Endothelial cell of hepatic sinusoid (primary cell): Measurements from ENCODE around the gene LSM7.

ENCODE experiments used
- in situ Hi-C: cut with HindIII; loops from 2 replicates; pipeline ENCODE4 v1.10.0; 2017; ENCODE audit warnings: low sequenced_read_pairs

The LSM7 gene

DNA sequence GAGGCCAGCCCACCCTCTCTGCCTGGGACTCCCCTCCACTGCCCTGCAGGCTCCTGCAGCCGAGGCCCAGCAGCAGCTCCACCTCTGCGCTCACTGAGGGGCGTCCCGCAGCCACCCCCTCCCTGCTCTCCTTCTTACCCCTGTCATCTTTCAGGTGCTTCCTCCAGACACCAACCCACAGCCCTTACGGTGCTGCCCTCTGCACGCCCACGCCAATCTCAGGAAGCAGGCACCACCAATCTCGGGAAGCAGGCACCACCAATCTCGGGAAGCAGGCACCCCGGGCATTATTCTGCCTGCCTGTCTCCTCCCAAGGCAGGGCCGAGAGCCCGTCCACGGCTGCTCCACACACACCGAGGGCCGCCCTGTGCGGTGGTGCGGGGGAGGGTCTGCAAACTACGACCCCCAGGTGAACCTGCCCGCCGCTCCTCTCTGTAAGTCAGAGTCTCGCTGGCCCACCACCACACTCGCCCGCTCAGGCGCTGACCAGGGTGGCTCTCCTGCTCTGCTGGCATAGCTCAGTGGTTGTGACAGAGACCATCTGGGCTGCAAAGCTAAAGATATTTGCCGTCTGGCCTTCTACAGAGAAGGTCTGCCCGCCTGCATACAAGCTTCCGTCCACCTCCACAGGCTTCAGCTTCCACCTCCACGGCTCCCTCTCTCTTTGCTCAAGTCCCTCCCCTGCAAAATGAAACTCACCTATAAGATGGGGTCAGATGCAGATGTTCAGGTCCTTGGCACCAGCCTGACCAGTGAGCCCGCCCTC is 2.9 kb downstream of the LSM7 start:
- in situ Hi-C loops, result loop anchor here (5.0 kb wide), 4 partner anchors 53 to 113 kb away; partner anchors contain the start of gene AMH

- in situ Hi-C loops, result no loop called here
These were observed 4.0 kb downstream of the LSM7 start for GRCh38 chr19:2324220-2324948.

DNA sequence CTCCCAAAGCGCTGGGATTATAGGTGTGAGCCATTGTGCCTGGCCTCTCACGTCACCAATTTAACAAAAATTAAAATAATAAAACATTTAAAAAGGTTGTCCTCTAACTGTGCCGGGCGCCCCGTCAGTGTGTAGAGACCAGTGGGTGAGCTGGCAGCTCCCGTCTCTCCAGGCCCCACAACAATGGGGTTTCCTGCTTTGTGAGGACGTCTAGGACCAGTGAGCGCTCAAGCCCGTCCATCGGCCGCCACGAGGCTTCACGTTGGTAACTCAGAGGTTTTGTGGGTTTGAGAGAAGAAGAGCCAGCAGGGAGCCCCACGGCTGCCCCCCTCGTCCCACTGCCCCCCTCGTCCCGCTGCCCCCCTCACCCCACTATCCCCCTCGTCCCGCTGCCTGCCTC is 4.7 kb downstream of the LSM7 start:
- in situ Hi-C loops, result no loop called here

GRCh38 chr19:2321565-2322283 is 6.7 kb downstream of the LSM7 start:
- in situ Hi-C loops, result no loop called here

- in situ Hi-C loops, result no loop called here
These were observed 7.4 kb downstream of the LSM7 start for GRCh38 chr19:2320939-2321338.

- in situ Hi-C loops, result no loop called here
These were observed 8.3 kb downstream of the LSM7 start for GRCh38 chr19:2320049-2320448.

DNA sequence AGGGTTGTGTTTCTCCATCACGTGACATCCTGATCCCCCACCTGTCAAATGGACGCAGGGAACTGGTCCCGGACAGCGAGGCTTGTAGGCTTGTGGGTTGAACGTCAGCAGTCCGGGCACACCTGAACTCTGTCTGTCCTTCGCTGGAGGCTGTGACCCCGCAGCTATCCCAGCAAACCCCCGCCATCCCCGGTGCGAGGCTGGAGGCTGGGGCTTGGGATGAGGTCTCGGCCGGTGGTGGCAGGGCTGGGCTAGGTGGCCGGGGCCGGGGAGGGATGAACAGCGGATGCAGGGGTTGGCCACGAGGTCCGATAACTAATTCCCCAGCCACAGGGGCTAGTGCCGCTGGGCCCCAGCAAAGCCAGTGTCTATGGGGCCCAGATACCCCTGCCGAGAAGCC is 8.8 kb downstream of the LSM7 start:
- in situ Hi-C loops, result loop anchor here (10.0 kb wide), 1 partner anchor 325 kb away; no protein-coding TSS in a partner anchor

GRCh38 chr19:2318923-2319322 is 9.5 kb downstream of the LSM7 start:
- in situ Hi-C loops, result loop anchor here (10.0 kb wide), 1 partner anchor 324 kb away; no protein-coding TSS in a partner anchor

GRCh38 chr19:2317756-2318155 is 10.6 kb downstream of the LSM7 start:
- in situ Hi-C loops, result loop anchor here (10.0 kb wide), 1 partner anchor 323 kb away; no protein-coding TSS in a partner anchor

GRCh38 chr19:2317300-2317699 is 11.1 kb downstream of the LSM7 start:
- in situ Hi-C loops, result loop anchor here (10.0 kb wide), 1 partner anchor 322 kb away; no protein-coding TSS in a partner anchor

DNA sequence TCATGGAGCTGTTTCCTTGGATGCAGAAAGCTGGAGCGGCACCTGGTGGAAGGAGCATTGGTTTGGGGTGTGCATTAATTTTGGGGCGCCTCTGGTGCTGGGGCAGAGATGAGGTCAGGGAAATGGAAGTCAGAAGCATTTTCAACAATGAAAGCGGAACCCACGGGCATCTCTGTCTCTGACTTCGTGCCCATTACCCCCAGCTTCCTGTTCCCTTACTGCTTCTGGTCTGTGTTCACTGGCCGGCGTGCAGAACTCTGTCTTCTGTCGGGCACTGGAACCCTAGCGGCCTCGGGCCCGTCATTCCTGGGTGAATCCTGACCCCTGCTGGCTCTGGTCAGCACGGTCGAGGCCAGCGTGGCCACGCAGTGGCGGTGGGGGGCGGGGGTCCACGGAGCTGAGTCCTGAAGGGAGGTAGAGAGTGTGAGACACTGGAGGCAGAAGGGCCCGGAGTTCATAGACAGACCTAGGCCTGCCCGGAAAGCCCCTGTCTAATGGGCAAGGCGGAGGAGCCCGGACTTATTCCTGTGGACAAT is 12.5 kb downstream of the LSM7 start:
- in situ Hi-C loops, result loop anchor here (10.0 kb wide), 1 partner anchor 321 kb away; no protein-coding TSS in a partner anchor

DNA sequence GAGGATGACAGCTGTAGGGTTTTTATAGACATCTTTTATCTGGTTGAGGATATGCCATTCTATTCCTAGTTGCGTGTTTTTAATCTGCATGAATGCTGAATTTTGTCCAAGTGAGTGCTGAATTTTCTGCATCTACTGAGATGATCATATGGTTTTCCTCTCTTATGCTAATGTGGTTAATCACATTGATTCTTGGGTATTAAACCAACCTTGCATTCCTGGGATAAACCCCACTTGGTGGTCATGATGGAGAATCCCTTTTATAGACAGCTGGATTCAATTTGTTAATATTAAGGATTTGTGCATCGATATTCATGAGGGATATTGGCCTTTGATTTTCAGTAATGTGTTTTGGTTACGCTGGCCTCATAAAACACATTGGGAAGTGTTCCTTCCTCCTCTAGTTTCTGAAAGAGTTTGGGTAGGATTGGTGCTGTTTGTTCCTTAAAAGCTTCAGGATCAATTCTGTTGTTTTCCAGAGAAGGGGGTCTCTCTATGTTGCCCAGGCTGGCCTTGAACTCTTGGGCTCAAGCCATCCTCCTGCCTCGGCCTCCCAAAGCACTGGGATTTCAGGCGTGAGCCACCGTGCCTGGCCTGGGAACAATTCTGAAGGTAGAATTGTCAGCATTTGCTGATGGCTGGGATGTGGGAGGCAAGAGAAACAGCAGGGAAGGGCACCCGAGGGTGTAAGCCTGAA is 13.1 kb downstream of the LSM7 start:
- in situ Hi-C loops, result loop anchor here (10.0 kb wide), 1 partner anchor 320 kb away; no protein-coding TSS in a partner anchor

DNA sequence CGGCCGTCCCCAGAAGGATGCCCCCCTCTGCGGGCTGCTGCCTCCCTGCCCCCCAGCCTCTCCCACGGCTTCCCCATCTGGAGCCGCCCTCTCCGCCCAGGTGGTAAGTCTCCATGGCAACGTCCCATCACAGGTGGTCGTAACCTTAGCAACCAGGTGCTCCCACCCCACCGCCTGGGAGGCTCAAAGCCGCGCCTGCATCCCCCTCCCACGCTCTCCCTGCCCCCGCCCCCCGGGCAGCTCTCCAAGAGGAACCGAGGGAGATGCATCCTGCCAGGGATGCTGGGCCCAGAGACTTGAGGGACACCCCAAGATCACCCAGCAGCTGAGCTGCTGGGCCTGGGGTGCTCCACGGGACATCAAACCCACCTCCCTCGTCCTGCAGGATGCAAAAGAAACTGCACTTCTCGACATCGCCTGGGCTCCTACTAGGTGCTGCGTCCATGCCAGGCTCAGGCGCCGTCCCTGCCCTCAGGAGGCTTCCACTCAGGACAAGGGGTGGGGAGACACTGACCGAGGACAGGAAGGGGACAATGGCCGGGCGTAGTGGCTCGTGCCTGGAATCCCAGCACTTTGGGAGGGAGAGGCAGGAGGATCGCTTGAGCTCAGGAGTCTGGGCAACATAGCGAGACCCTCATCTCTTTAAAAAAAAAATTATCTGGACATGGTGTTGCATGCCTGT is 15.4 kb downstream of the LSM7 start:
- in situ Hi-C loops, result loop anchor here (10.0 kb wide), 1 partner anchor 318 kb away; no protein-coding TSS in a partner anchor

DNA sequence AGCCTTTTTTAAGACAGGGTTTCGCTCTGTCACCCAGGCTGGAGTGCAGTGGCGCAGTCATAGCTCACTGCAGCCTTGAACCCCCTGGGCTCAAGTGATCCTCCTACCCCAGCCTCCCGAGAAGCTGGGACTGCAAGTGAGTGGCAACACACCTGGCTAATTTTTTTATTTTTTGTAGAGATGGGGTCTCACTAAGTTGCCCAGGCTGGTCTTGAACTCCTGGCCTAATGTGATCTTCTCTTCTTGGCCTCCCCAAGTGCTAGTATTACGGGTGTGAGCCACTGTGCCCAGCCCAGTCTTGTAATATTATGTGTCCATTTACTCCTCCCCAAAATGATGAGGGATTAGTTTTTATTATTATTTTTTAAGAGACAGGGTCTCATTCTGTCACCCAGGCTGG is 17.3 kb downstream of the LSM7 start:
- in situ Hi-C loops, result loop anchor here (10.0 kb wide), 1 partner anchor 316 kb away; no protein-coding TSS in a partner anchor

DNA sequence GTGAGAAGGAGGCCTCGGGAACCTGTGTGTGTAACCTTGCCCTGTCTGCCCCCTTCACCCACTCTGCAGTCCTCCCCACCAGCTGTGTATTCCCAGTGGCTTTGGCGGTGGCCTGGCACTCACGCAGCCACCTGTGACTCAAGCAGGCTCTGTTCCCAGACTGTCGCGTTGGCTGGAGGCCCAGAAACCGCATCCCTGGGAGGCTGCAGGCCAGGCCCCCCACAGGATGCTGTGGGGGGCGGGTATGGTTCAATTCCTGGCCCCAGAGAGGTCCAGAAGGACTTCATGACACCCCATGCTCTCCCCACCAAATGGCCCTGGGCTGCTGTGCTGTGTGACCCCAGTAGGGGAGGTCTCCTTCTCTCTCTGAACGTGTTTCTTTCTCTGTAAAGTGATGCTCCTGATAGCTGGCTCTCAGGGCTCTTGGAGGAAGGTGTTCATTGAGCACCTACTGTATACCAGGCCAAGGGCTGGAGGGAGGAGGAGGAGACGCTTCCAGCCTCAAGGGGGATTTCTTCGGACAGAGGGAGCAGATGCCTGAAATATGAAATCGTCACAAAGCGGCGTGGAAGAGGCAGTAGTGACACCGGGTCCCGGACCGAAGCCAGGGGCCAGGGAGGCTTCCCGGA is 18.5 kb downstream of the LSM7 start:
- in situ Hi-C loops, result loop anchor here (10.0 kb wide), 1 partner anchor 315 kb away; no protein-coding TSS in a partner anchor

DNA sequence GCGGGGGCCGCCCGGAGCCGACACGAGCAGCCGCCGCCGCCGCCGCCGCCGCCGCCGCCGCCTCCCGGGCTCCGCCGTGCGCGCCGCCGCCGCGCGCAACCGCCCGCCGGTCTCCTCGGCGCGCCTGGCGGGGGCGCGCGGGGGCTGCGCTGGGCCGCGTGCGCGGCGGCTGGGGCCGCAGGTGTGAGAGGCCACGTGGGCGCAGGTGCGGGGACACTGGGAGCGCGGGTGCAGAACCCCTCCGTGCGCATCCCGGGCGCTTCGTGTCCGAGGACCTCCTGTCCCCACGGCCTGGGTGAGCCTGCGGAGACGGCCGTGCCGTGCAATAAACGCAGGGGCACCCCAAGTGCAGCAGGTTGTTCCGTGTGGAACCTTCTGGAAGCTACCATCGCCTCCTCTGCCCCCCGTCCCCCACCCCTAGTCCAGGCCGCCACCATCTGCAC is 20.3 kb downstream of the LSM7 start, which contains the start of gene LINGO3:
Gene LINGO3 (minus strand): TSS at position 41 of the 443 bp plus-strand sequence. CDS start 16,378 bp downstream, outside the sequence.
- in situ Hi-C loops, result no loop called here

DNA sequence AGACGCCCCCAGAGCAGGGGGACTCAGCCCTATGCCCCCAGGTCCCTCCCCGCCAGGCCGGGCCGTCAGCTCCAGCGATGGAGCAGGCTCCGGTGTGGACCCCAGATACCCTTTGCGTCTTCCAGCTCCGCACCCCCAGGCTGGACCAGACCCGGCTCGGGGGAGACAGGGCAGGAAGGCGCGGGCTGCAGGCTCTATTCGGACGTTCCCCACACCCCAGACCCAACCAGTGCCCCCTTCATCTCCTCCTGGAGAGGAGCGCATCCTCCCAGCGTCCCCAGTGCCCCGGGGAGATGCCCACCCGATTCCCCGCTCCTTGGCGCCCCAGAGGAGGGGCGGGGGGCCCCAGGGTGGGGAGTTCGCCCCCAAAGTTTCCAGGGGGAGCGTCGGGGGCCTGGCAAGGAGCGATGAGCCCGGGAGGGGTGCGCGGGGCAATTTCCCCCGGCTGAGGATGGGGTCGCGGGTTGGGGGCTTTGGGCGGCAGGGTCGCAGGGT is 20.8 kb downstream of the LSM7 start:
- in situ Hi-C loops, result no loop called here

DNA sequence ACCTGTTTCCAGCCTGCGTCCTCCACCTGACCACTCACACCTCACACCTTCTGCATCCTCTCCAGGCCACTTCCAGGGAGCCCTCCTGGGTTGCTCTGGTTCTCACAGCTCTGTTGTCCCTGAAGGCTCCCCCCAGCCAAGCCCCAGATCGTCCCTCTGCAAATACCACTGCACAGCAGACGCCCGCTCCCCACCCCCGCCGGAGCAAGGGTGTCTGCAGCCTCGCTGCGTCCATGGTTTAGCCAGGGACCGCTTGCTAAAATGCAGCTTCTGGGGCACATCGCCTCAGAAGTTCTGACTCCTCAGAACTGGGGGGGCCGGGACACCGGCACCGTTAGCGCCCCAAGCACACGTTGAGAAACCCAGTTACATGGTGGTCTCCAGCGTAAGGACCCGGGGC is 21.4 kb downstream of the LSM7 start:
- in situ Hi-C loops, result no loop called here
